ENCODE results near the gene PCDHA10.

The PCDHA10 gene

GRCh38 chr5:140883927-140884697 lies 28.4 kb downstream of the PCDHA10 start:
- no peak for DNase-seq

GRCh38 chr5:140916325-140916724 lies 60.6 kb downstream of the PCDHA10 start:
- DNase-seq, result no peak
